CD14-positive monocyte (primary cell): ENCODE results near the gene KIZ. TPM values are rescaled to one million over a fixed set of nuclear protein-coding genes. Genes with fewer than 3 reads are reported as not detected.
A peak's percentile ranks its signal among the peaks of the same experiment; 100 is the strongest.

Experiments
- DNase-seq, 3 donors: peaks; one replicate each; pipeline ENCODE4 v3.0.0-alpha.2; 2011 to 2022
- H2AFZ ChIP-seq: 2 replicates; pipeline ENCODE4 v1.6.0; 2012; ENCODE audit warnings: mild to moderate bottlenecking, low read depth, low read length, inconsistent platforms; ENCODE audit not compliant: insufficient read depth, poor library complexity, severe bottlenecking
- H3K27ac ChIP-seq, 2 donors: 1 replicate in 1 of 2; 2 replicates in 1 of 2; pipeline ENCODE4 v1.5.1; 2012 to 2013; ENCODE audit warnings: low read length in 2 of 2, control low read depth in 1 of 2, inconsistent platforms in 1 of 2, low read depth in 1 of 2, mild to moderate bottlenecking in 1 of 2
- H3K27me3 ChIP-seq, 2 donors: one replicate each; pipeline versions ENCODE4 v1.6.0 to v1.6.1; 2011 to 2013; ENCODE audit warnings: low read length in 2 of 2; ENCODE audit not compliant: control insufficient read depth in 2 of 2, insufficient read depth in 2 of 2
- H3K36me3 ChIP-seq, 2 donors: replicated peaks in 1 of 2; 1 replicate in 1 of 2; 2 replicates in 1 of 2; pipeline versions ENCODE4 v1.5.1 to v1.6.1; 2012 to 2013; ENCODE audit warnings: low read length in 2 of 2, control low read depth in 1 of 2, inconsistent platforms in 1 of 2, mild to moderate bottlenecking in 1 of 2; ENCODE audit not compliant: insufficient read depth in 2 of 2, control insufficient read depth in 1 of 2
- H3K4me1 ChIP-seq, 2 donors: 1 replicate in 1 of 2; 2 replicates in 1 of 2; pipeline versions ENCODE4 v1.5.1 to v1.6.1; 2012 to 2013; ENCODE audit warnings: low read length in 2 of 2, control low read depth in 1 of 2, inconsistent platforms in 1 of 2, mild to moderate bottlenecking in 1 of 2, moderate library complexity in 1 of 2; ENCODE audit not compliant: insufficient read depth in 2 of 2, control insufficient read depth in 1 of 2
- H3K4me2 ChIP-seq: replicated peaks from 2 replicates; pipeline ENCODE3; 2012; ENCODE audit warnings: low read length, moderate library complexity, mild to moderate bottlenecking; ENCODE audit not compliant: poor library complexity, severe bottlenecking; ENCODE audit errors: extremely low read depth
- H3K4me3 ChIP-seq, 3 experiments: fragments of 200-600 bp in 1 of 3; sonication (generic) in 1 of 3; replicated peaks in 1 of 3; 1 replicate in 2 of 3; 2 replicates in 1 of 3; pipeline ENCODE4 v1.5.1; 2011 to 2013; ENCODE audit warnings: low read length in 3 of 3, mild to moderate bottlenecking in 3 of 3, control low read depth in 2 of 3, low read depth in 2 of 3, inconsistent platforms in 1 of 3, moderate library complexity in 1 of 3
- H3K79me2 ChIP-seq: 2 replicates; pipeline ENCODE4 v1.6.0; 2012; ENCODE audit warnings: mild to moderate bottlenecking, control low read depth, inconsistent platforms, low read length, moderate library complexity; ENCODE audit not compliant: insufficient read depth
- H3K9ac ChIP-seq: 2 replicates; pipeline ENCODE4 v1.6.0; 2017; ENCODE audit warnings: low read length, mild to moderate bottlenecking; ENCODE audit not compliant: insufficient read depth, poor library complexity, severe bottlenecking
- H3K9me3 ChIP-seq, 2 donors: replicated peaks in 1 of 2; 1 replicate in 1 of 2; 2 replicates in 1 of 2; pipeline versions ENCODE4 v1.5.1 to v1.6.1; 2012 to 2013; ENCODE audit warnings: low read length in 2 of 2, control low read depth in 1 of 2; ENCODE audit not compliant: control insufficient read depth in 1 of 2, insufficient read depth in 1 of 2
- H4K20me1 ChIP-seq: 2 replicates; pipeline ENCODE4 v1.6.0; 2012; ENCODE audit warnings: mild to moderate bottlenecking, low read length, control low read depth, moderate library complexity; ENCODE audit not compliant: insufficient read depth
- H3K27ac Mint-ChIP-seq, 7 donors: one replicate each; pipeline ENCODE4 v1.8.0; 2020; ENCODE audit warnings: mild to moderate bottlenecking in 7 of 7, mixed read lengths in 7 of 7, moderate library complexity in 6 of 7, inconsistent platforms in 2 of 7
- H3K27me3 Mint-ChIP-seq, 3 donors: one replicate each; pipeline ENCODE4 v1.8.0; 2021 to 2022; ENCODE audit warnings: low read depth in 3 of 3, mild to moderate bottlenecking in 3 of 3, mixed read lengths in 3 of 3, moderate library complexity in 3 of 3, inconsistent platforms in 1 of 3
- H3K36me3 Mint-ChIP-seq, 2 donors: one replicate each; pipeline ENCODE4 v1.8.0; 2020; ENCODE audit warnings: mixed read lengths in 2 of 2, inconsistent platforms in 1 of 2, mild to moderate bottlenecking in 1 of 2
- H3K4me1 Mint-ChIP-seq: one replicate; pipeline ENCODE4 v1.8.0; 2020; ENCODE audit warnings: mild to moderate bottlenecking, mixed read lengths
- H3K4me3 Mint-ChIP-seq, 2 donors: one replicate each; pipeline ENCODE4 v1.8.0; 2020; ENCODE audit warnings: mild to moderate bottlenecking in 2 of 2, mixed read lengths in 2 of 2, moderate library complexity in 1 of 2
- H3K9me3 Mint-ChIP-seq, 7 donors: one replicate each; pipeline ENCODE4 v1.8.0; 2020 to 2022; ENCODE audit warnings: mixed read lengths in 7 of 7, mild to moderate bottlenecking in 6 of 7, moderate library complexity in 6 of 7, inconsistent platforms in 2 of 7
- CTCF ChIP-seq: fragments of 200-600 bp; IDR thresholded peaks from one replicate; pipeline ENCODE4 v1.8.0; 2022; ENCODE audit warnings: antibody characterized with exemption, mild to moderate bottlenecking
- WGBS: methylation state at CpG from one replicate; pipeline ENCODE4 v1.1.5; 2013; ENCODE audit warnings: missing lambda C conversion rate; ENCODE audit not compliant: insufficient coverage; 5-methylcytosine and 5-hydroxymethylcytosine counted together
- intact Hi-C, 2 donors: fragments of 100-400 bp; cut with micrococcal nuclease; formaldehyde crosslinking; loops; one replicate each; pipeline versions ENCODE4 v1.15.0 to v1.15.1; 2023
- polyA plus RNA-seq, 3 donors: library from polyadenylated mRNA; depleted of rRNA in 1 of 3; unstranded in 2 of 3; stranded (reverse) in 1 of 3; fragments of 300-500 nt in 2 of 3; fragments of >200 nt in 1 of 3; fragmentation: Illumina TruSeq in 2 of 3; gene quantifications; 1 replicate in 2 of 3; 2 replicates in 1 of 3; pipeline ENCODE4 v1.2.3, GENCODE V29; 2012 to 2021

KIZ gene
- polyA plus RNA-seq, 3 donors: 7.2 to 13.2 (median 10.2) TPM

- Histone ChIP-seq H3K9ac (no peak overlapping the region), H4K20me1 (no peaks in the 10 kb centered on the region), H3K4me3 (no peak overlapping the region), H3K36me3 (no peaks in the 10 kb centered on the region), H3K79me2 (no peaks in the 10 kb centered on the region), H3K9me3 (peaks cover 2 to 6% of the 10 kb centered on the region in 2 donors), H3K27me3 (peaks cover 2 to 5% of the 10 kb centered on the region in 2 donors), H3K4me1 (no peaks in the 10 kb centered on the region), H2AFZ (no peak overlapping the region), H3K4me2 (no peak overlapping the region), H3K27ac (no peak overlapping the region)
- intact Hi-C loops: no loop called here
- no peak for TF ChIP-seq CTCF
- DNase-seq: no peak
- Mint-ChIP-seq H3K4me1 (no peaks in the 10 kb centered on the region), H3K4me3 (no peak overlapping the region), H3K9me3 (peaks cover 5 to 16% (median 11%) of the 10 kb centered on the region in 7 donors), H3K27me3 (peaks cover 13 to 24% (median 20%) of the 10 kb centered on the region in 3 donors), H3K36me3 (no peaks in the 10 kb centered on the region), H3K27ac (peak overlapping the region in 1 of 7 donors; percentile 75)
- WGBS: 88% methylated on average over 12 of the region's 14 CpGs
Measured at GRCh38 chr20:21288587-21289370, 162.9 kb downstream of the KIZ start.

- intact Hi-C loops: loop anchor here in 1 of 2 donors (10.0 kb wide), 1 partner anchor 165 kb away; the partner anchor contains the start of gene KIZ
- no peaks in the 10 kb centered on the region for H3K36me3 ChIP-seq
- no peak overlapping the region for H2AFZ ChIP-seq
- no peaks in the 10 kb centered on the region for H3K4me1 Mint-ChIP-seq
- H3K4me2 ChIP-seq: no peak overlapping the region
- no peaks in the 10 kb centered on the region for H3K36me3 Mint-ChIP-seq
- no peaks in the 10 kb centered on the region for H3K4me1 ChIP-seq
- no peak overlapping the region for H3K27ac Mint-ChIP-seq
- TF ChIP-seq CTCF: no peak
- no CpG with 5 or more reads among the region's 2 CpGs for WGBS
- DNase-seq: no peak
- no peak overlapping the region for H3K4me3 ChIP-seq
- H3K27me3 ChIP-seq: peaks cover 2 to 5% of the 10 kb centered on the region in 2 donors
- no peaks in the 10 kb centered on the region for H4K20me1 ChIP-seq
- no peak overlapping the region for H3K27ac ChIP-seq
- peaks cover 2 to 6% of the 10 kb centered on the region in 2 donors for H3K9me3 ChIP-seq
- no peak overlapping the region for H3K4me3 Mint-ChIP-seq
- peaks cover 13 to 20% (median 20%) of the 10 kb centered on the region in 3 donors for H3K27me3 Mint-ChIP-seq
- no peak overlapping the region for H3K9ac ChIP-seq
- peaks cover 5 to 12% (median 7%) of the 10 kb centered on the region in 7 donors for H3K9me3 Mint-ChIP-seq
- no peaks in the 10 kb centered on the region for H3K79me2 ChIP-seq
Measured at GRCh38 chr20:21289651-21290050, 163.8 kb downstream of the KIZ start.
